ENCODE results near the gene GP1BB. TPM values are rescaled to one million over a fixed set of nuclear protein-coding genes. Genes with fewer than 3 reads are reported as not detected.

The GP1BB gene
- polyA plus RNA-seq, 2 of the 4 experiments (the other 2 are of a cell fraction) = 0.06 to 0.48 TPM

GRCh38 chr22:19735665-19736510, 12.5 kb downstream of the GP1BB start:
- no peaks in the 10 kb centered on the region for H3K4me1 ChIP-seq
- CTCF ChIA-PET = interaction anchor here (8.4 kb wide), 1 partner anchor 179 kb away, joined by 215 read pairs; no protein-coding TSS in a partner anchor
- WGBS (ENCODE audit: missing lambda C conversion rate) = 73% methylated on average over 8 of the region's 21 CpGs
- no peak for ATAC-seq
- no peak overlapping the region for H3K4me2 ChIP-seq
- no peak for FAIRE-seq
- POLR2A ChIA-PET = no interaction called here
- no peak overlapping the region for H3K27ac ChIP-seq
- H3K9me3 ChIP-seq = no peaks in the 10 kb centered on the region
- no peak for DNase-seq (ENCODE audit: low read depth in 1 of 2, low spot score in 1 of 2)
- H3K4me3 ChIP-seq = no peak overlapping the region
- TF ChIP-seq ATOH8 (CRISPR knock-in tag; IDR thresholded peaks at IDR 0.05; ENCODE audit: low read depth) (no peak), USF2 (IDR thresholded peaks at IDR 0.05) (no peak), POLR2A (IDR thresholded peaks at IDR 0.05; ENCODE audit: low read length) (no peak), CHD2 (IDR thresholded peaks at IDR 0.05; ENCODE audit: low read length, partially characterized antibody) (no peak), HOXB5 (CRISPR knock-in tag; IDR thresholded peaks at IDR 0.05) (no peak), ZFP36 (IDR thresholded peaks at IDR 0.05; ENCODE audit: borderline replicate concordance, partially characterized antibody) (no peak), NPAS2 (CRISPR knock-in tag; IDR thresholded peaks at IDR 0.05; ENCODE audit: borderline replicate concordance) (no peak), RNF2 (IDR thresholded peaks at IDR 0.05; ENCODE audit: borderline replicate concordance, low read depth) (no peak), RAD21 (conservative IDR thresholded peaks at IDR 0.05 in 1 of 2, IDR thresholded peaks at IDR 0.05 in 1 of 2) (no peak), HMGXB4 (CRISPR knock-in tag; IDR thresholded peaks at IDR 0.05; ENCODE audit: borderline replicate concordance) (no peak), BHLHE40 (IDR thresholded peaks at IDR 0.05; ENCODE audit: low read depth, low read length) (no peak), CBX8 (IDR thresholded peaks at IDR 0.05) (no peak), FOSL2 (IDR thresholded peaks at IDR 0.05) (no peak), FOSL2 (CRISPR knock-in tag; IDR thresholded peaks at IDR 0.05) (no peak), ZSCAN20 (CRISPR knock-in tag; IDR thresholded peaks at IDR 0.05) (no peak), TFCP2L1 (CRISPR knock-in tag; IDR thresholded peaks at IDR 0.05) (no peak), EHMT2 (IDR thresholded peaks at IDR 0.05; ENCODE audit: low read depth) (no peak)

- Histone ChIP-seq H3K4me3 (no peak overlapping the region), H3K27ac (no peak overlapping the region), H3K4me2 (no peak overlapping the region), H3K9me3 (no peaks in the 10 kb centered on the region), H3K4me1 (no peaks in the 10 kb centered on the region)
- WGBS (ENCODE audit: missing lambda C conversion rate) = 82% methylated on average over 10 of the region's 17 CpGs
- ChIA-PET POLR2A (no interaction called here), CTCF (interaction anchor here (1.8 to 11.1 kb wide), 2 partner anchors 7 to 173 kb away, joined by 6 to 86 read pairs; no protein-coding TSS in a partner anchor)
- no peak for TF ChIP-seq JUNB (IDR thresholded peaks at IDR 0.05)
- TF ChIP-seq RAD21 (conservative IDR thresholded peaks at IDR 0.05 in 1 of 2, IDR thresholded peaks at IDR 0.05 in 1 of 2) = no peak
- no peak for TF ChIP-seq CBX2 (IDR thresholded peaks at IDR 0.05; ENCODE audit: borderline replicate concordance, low read depth)
- no peak for TF ChIP-seq EHF (CRISPR knock-in tag; IDR thresholded peaks at IDR 0.05)
- no peak for TF ChIP-seq MAX (IDR thresholded peaks at IDR 0.05)
- TF ChIP-seq CBX8 (IDR thresholded peaks at IDR 0.05) = no peak
- TF ChIP-seq FOSL2 (IDR thresholded peaks at IDR 0.05) = no peak
- TF ChIP-seq FOSL2 (CRISPR knock-in tag; IDR thresholded peaks at IDR 0.05) = no peak
- no peak for TF ChIP-seq PHF8 (IDR thresholded peaks at IDR 0.05; ENCODE audit: borderline replicate concordance, low read depth)
- no peak for TF ChIP-seq JUN (IDR thresholded peaks at IDR 0.05)
- no peak for TF ChIP-seq HOXB5 (CRISPR knock-in tag; IDR thresholded peaks at IDR 0.05)
- no peak for TF ChIP-seq HEYL (CRISPR knock-in tag; IDR thresholded peaks at IDR 0.05)
- TF ChIP-seq SREBF2 (IDR thresholded peaks at IDR 0.05) = no peak
- no peak for TF ChIP-seq HDAC2 (IDR thresholded peaks at IDR 0.05)
- TF ChIP-seq HOXA7 (CRISPR knock-in tag; IDR thresholded peaks at IDR 0.05) = no peak
- TF ChIP-seq CHD2 (IDR thresholded peaks at IDR 0.05; ENCODE audit: low read length, partially characterized antibody) = no peak
- ATAC-seq = no peak
- no peak for DNase-seq (ENCODE audit: low read depth in 1 of 2, low spot score in 1 of 2)
- FAIRE-seq = no peak
Measured at GRCh38 chr22:19737846-19738663, 14.7 kb downstream of the GP1BB start.

Data from A549 (cell line).